OCI-LY7 (cell line): ENCODE measurements around the gene CKLF. TPM values are rescaled to one million over a fixed set of nuclear protein-coding genes. Genes with fewer than 3 reads are reported as not detected.

ENCODE experiments used
- BruUV-seq: library from RNA; stranded (reverse); fragments of 400-500 nt; replicated peaks from 2 replicates; lab custom pipeline; 2021; lab: Mats Ljungman, UMichigan
- CTCF ChIA-PET: fragments of 300-600 bp; sonication (Branson Sonifier 250); formaldehyde crosslinking; loops from one replicate; lab custom pipeline; 2022; ENCODE audit warnings: antibody characterized with exemption; ENCODE audit not compliant: unreplicated experiment; lab: Charles Lee
- POLR2A ChIA-PET: fragments of 300-600 bp; sonication (Branson Sonifier 250); formaldehyde crosslinking; loops from one replicate; lab custom pipeline; 2022; ENCODE audit warnings: antibody characterized with exemption; lab: Charles Lee
- DNase-seq: peaks from one replicate; pipeline ENCODE4 v3.0.0-alpha.2; 2015; ENCODE audit warnings: low spot score
- H2AFZ ChIP-seq: fragments of 200-600 bp; sonication (generic), shearing (Covaris generic); 2 replicates; pipeline ENCODE4 v1.6.1; 2014; ENCODE audit warnings: mild to moderate bottlenecking, antibody characterized with exemption, low read length, moderate library complexity
- H3K27ac ChIP-seq: fragments of 200-600 bp; sonication (generic); 2 replicates; pipeline ENCODE4 v1.5.1; 2014; ENCODE audit warnings: mixed run types, low read depth, mild to moderate bottlenecking, moderate library complexity, low read length, inconsistent platforms; ENCODE audit not compliant: poor library complexity, severe bottlenecking
- H3K36me3 ChIP-seq: fragments of 200-600 bp; sonication (generic); 2 replicates; pipeline ENCODE4 v1.6.1; 2014; ENCODE audit warnings: mild to moderate bottlenecking, antibody characterized with exemption, low read length, moderate library complexity, mixed read lengths; ENCODE audit not compliant: insufficient read depth
- H3K4me1 ChIP-seq: fragments of 200-600 bp; sonication (generic); 2 replicates; pipeline ENCODE4 v1.5.1; 2014; ENCODE audit warnings: mild to moderate bottlenecking, low read length; ENCODE audit not compliant: insufficient read depth, poor library complexity, severe bottlenecking
- H3K4me2 ChIP-seq: fragments of 200-600 bp; sonication (generic); 2 replicates; pipeline ENCODE4 v1.6.1; 2014; ENCODE audit warnings: mild to moderate bottlenecking, low read length
- H3K4me3 ChIP-seq: fragments of 200-600 bp; sonication (generic); 2 replicates; pipeline ENCODE4 v1.5.1; 2014; ENCODE audit warnings: mild to moderate bottlenecking, low read depth, low read length; ENCODE audit not compliant: poor library complexity, severe bottlenecking
- H3K79me2 ChIP-seq: fragments of 200-600 bp; sonication (generic); 2 replicates; pipeline ENCODE4 v1.6.1; 2016; ENCODE audit warnings: low read depth, mild to moderate bottlenecking, low read length, moderate library complexity, mixed read lengths; ENCODE audit not compliant: insufficient read depth
- H3K9me2 ChIP-seq: fragments of 200-600 bp; sonication (generic); 2 replicates; pipeline ENCODE4 v1.6.1; 2016; ENCODE audit warnings: mild to moderate bottlenecking, low read length, mixed read lengths; ENCODE audit not compliant: insufficient read depth
- H3K9me3 ChIP-seq: fragments of 200-600 bp; sonication (generic); 2 replicates; pipeline ENCODE4 v1.6.1; 2014; ENCODE audit warnings: mild to moderate bottlenecking, mixed run types, low read length, mixed read lengths
- H4K20me1 ChIP-seq: fragments of 200-600 bp; sonication (generic); 2 replicates; pipeline ENCODE4 v1.6.1; 2014; ENCODE audit warnings: mild to moderate bottlenecking, antibody characterized with exemption, low read length, moderate library complexity, mixed read lengths; ENCODE audit not compliant: insufficient read depth
- EZH2phosphoT487 ChIP-seq: fragments of 200-600 bp; sonication (generic); IDR thresholded peaks from 2 replicates; pipeline ENCODE4 v1.6.1; 2018; ENCODE audit warnings: low read depth, borderline replicate concordance, mild to moderate bottlenecking, mixed run types, antibody characterized with exemption, low read length, moderate library complexity, mixed read lengths
- intact Hi-C: fragments of 100-400 bp; cut with micrococcal nuclease; formaldehyde crosslinking; loops from one replicate; pipeline ENCODE4 v1.10.0; 2022; ENCODE audit not compliant: unreplicated experiment
- total RNA-seq, 2 experiments: library from RNA; depleted of rRNA in 1 of 2; stranded (reverse); fragments of >200 nt in 1 of 2; shearing (Covaris generic) in 1 of 2; gene quantifications; 2 replicates each; pipeline ENCODE4 v1.2.3, GENCODE V29; 2014 to 2022
- TF ChIP-seq, protein P1 (sequence below): fragments of 200-600 bp; sonication (generic); conservative IDR thresholded peaks from 2 replicates; pipeline ENCODE4 v1.5.1; 2014; ENCODE audit warnings: mild to moderate bottlenecking, antibody characterized with exemption, low read length, moderate library complexity, mixed read lengths

The CKLF gene
- total RNA-seq, 2 experiments from 2014 or later: 56.6 to 98.7 TPM

DNA sequence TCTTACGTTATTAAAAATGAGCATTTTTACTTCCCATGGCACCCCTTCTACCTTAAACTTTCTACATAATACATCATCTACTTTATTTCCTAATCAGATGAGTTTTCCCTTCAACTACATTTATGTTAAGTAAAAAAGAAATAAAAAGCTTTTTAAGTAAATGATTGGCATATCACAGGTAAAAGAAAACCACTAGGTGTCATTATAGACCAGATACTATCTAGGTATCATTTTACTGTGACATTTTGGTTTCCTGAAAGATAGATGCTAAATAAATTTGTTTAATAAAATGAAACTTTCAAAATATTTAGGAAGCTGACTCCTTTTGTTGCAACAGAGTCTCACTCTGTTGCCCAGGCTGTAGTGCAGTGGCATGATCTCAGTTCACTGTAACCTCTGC, 10.0 kb downstream of the CKLF start:
- Histone ChIP-seq H3K27ac (no peak overlapping the region), H3K4me3 (no peak overlapping the region), H4K20me1 (no peaks in the 10 kb centered on the region), H3K9me3 (no peaks in the 10 kb centered on the region), H3K79me2 (peaks cover 3% of the 10 kb centered on the region; the same call in 1 of the 2 replicates), H3K4me2 (no peak overlapping the region), H3K9me2 (no peaks in the 10 kb centered on the region), H3K36me3 (peaks cover 90% of the 10 kb centered on the region), H2AFZ (no peak overlapping the region), H3K4me1 (no peaks in the 10 kb centered on the region)
- POLR2A ChIA-PET: interaction anchor here (1.0 to 1.1 kb wide), 2 partner anchors 9 to 10 kb away, joined by 4 to 6 read pairs; partner anchors contain the start of gene CKLF
- CTCF ChIA-PET: no interaction called here
- no TSS peak for BruUV-seq
- intact Hi-C loops: no loop called here
- no peak for DNase-seq
- TF ChIP-seq EZH2phosphoT487: no peak
- TF ChIP-seq, protein P1, sequence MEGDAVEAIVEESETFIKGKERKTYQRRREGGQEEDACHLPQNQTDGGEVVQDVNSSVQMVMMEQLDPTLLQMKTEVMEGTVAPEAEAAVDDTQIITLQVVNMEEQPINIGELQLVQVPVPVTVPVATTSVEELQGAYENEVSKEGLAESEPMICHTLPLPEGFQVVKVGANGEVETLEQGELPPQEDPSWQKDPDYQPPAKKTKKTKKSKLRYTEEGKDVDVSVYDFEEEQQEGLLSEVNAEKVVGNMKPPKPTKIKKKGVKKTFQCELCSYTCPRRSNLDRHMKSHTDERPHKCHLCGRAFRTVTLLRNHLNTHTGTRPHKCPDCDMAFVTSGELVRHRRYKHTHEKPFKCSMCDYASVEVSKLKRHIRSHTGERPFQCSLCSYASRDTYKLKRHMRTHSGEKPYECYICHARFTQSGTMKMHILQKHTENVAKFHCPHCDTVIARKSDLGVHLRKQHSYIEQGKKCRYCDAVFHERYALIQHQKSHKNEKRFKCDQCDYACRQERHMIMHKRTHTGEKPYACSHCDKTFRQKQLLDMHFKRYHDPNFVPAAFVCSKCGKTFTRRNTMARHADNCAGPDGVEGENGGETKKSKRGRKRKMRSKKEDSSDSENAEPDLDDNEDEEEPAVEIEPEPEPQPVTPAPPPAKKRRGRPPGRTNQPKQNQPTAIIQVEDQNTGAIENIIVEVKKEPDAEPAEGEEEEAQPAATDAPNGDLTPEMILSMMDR: peak; percentile 61

DNA sequence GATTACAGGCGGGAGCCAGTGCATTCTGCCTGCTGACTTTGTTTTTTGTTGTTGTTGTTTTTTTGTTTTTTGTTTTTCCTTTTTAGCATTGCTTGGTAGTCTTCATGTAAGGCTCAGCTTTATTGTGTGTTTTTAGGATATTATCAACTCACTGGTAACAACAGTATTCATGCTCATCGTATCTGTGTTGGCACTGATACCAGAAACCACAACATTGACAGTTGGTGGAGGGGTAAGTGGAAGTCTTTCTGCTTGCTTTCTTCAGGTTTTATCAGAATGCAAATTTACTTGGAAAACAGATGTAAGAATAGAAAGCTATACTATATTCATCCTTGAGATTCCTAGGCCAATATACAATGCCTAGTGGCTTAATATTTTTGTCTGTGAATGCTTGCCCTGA, 10.6 kb downstream of the CKLF start:
- Histone ChIP-seq H3K79me2 (no peaks in the 10 kb centered on the region), H3K27ac (no peak overlapping the region), H3K9me2 (no peaks in the 10 kb centered on the region), H2AFZ (no peak overlapping the region), H3K36me3 (peaks cover 88% of the 10 kb centered on the region), H3K4me3 (no peak overlapping the region), H3K4me2 (no peak overlapping the region), H4K20me1 (no peaks in the 10 kb centered on the region), H3K4me1 (no peaks in the 10 kb centered on the region), H3K9me3 (no peaks in the 10 kb centered on the region)
- ChIA-PET POLR2A (interaction anchor here (0.6 to 1.5 kb wide), 5 partner anchors 9 to 125 kb away, joined by 3 to 5 read pairs (median 4); no protein-coding TSS in a partner anchor), CTCF (interaction anchor here (0.9 kb wide), 1 partner anchor 9 kb away, joined by 3 read pairs; no protein-coding TSS in a partner anchor)
- no peak for TF ChIP-seq EZH2phosphoT487
- TF ChIP-seq, protein P1: no peak
- BruUV-seq: no TSS peak
- intact Hi-C loops: no loop called here
- DNase-seq: no peak

DNA sequence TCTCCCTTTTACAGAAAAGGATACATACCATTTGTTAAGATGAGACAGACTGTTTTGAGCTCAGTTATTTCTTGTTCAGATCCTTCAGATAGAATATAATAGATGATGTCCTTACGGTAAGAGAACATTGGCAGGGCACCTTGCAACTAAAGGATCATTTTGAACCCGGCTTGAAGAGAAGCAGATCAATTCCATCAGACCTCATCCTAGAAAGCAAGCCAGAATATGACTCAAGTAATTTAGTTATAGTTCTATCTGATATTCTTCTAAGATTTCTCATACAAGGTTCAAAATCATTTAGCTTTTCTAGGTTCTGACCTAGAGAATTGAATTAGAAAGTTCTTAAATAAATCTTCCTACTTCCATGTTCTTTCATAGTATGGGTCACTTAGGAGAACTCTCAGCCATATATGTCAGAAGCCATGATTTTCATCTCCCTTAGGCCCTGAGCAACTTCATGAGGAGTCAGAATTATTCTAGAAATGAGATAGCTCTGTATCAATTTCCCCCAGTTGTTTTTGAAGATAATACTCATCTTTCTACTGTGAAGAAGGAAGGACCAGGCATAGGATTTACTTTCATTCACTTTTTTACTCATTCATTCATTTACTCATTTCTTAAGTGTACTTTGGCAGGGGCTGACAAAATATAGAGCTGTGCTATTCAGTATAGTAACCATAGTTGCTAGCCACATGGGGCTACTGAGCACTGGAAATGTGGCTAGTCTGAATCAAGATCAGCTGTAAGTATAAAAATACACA, 11.4 kb downstream of the CKLF start:
- Histone ChIP-seq H2AFZ (no peak overlapping the region), H3K79me2 (no peaks in the 10 kb centered on the region), H3K27ac (no peak overlapping the region), H3K9me2 (no peaks in the 10 kb centered on the region), H4K20me1 (no peaks in the 10 kb centered on the region), H3K4me2 (no peak overlapping the region), H3K9me3 (no peaks in the 10 kb centered on the region), H3K4me3 (no peak overlapping the region), H3K36me3 (peaks cover 80% of the 10 kb centered on the region), H3K4me1 (no peaks in the 10 kb centered on the region)
- ChIA-PET POLR2A (interaction anchor here (0.6 to 1.5 kb wide), 6 partner anchors 9 to 124 kb away, joined by 3 to 5 read pairs (median 4); no protein-coding TSS in a partner anchor), CTCF (interaction anchor here (0.9 kb wide), 1 partner anchor 8 kb away, joined by 3 read pairs; no protein-coding TSS in a partner anchor)
- TF ChIP-seq, protein P1: no peak
- TF ChIP-seq EZH2phosphoT487: no peak
- DNase-seq: no peak
- BruUV-seq: no TSS peak
- intact Hi-C loops: no loop called here
